Placental epithelial cell (primary cell): ENCODE data around the gene HOXB9. TPM values are rescaled to one million over a fixed set of nuclear protein-coding genes. Genes with fewer than 3 reads are reported as not detected.

ENCODE experiments used
- small RNA-seq: library from RNA; depleted of rRNA; stranded (forward); fragments of <200 nt; gene quantifications from one replicate; pipeline ENCODE3, GENCODE V24; 2012
- total RNA-seq: library from RNA; depleted of rRNA; stranded (reverse); fragments of >200 nt; gene quantifications from 2 replicates; pipeline ENCODE4 v1.2.3, GENCODE V29; 2012

The HOXB9 gene
- not detected in 2 replicates for total RNA-seq

DNA sequence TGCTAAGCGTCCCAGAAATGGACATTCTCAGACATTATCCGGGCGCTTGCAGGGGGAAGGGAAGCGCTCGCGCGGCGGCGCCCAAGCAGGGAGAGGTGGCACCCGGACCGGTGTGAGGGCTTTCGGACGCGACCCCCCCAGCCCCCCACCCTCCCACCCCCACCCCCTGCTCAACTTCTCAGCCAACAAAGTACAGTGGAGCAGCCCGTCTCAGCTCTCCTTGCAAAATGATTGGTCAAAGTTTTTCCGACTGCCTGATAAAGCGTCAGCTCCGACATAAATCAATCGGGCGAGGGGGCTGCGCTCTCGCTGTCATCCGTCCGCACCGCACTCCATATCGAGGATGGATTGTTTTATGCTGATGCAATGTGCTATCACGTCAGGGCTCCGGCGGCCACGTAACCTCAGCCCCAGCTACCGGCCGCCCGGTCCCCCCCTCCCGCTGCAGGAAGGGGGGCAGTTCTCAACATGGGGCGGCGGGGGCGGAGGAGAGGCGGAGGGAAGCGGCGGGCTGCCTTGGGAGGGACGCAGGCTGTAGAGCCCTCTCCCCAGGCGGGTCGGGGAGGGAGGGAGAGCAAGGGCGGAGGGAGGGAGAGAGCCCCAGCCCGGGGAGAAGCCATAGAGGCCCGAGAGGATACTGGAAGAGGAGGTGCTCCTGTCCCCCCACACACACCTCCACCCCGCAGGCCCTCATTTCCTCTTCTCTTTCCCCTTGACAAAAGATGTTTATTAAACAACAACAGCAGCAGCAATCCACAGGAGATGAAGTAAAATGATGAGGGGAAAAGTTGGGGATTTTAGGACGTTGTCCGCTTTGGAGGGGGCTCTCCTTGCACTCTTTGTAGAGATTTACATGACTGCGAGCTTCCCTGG lies at the start of gene HOXB9:
Gene HOXB9, minus strand, starts transcription at position 114 of the 873 bp plus-strand sequence. Its CDS starts 89 bp downstream, at position 25.

DNA sequence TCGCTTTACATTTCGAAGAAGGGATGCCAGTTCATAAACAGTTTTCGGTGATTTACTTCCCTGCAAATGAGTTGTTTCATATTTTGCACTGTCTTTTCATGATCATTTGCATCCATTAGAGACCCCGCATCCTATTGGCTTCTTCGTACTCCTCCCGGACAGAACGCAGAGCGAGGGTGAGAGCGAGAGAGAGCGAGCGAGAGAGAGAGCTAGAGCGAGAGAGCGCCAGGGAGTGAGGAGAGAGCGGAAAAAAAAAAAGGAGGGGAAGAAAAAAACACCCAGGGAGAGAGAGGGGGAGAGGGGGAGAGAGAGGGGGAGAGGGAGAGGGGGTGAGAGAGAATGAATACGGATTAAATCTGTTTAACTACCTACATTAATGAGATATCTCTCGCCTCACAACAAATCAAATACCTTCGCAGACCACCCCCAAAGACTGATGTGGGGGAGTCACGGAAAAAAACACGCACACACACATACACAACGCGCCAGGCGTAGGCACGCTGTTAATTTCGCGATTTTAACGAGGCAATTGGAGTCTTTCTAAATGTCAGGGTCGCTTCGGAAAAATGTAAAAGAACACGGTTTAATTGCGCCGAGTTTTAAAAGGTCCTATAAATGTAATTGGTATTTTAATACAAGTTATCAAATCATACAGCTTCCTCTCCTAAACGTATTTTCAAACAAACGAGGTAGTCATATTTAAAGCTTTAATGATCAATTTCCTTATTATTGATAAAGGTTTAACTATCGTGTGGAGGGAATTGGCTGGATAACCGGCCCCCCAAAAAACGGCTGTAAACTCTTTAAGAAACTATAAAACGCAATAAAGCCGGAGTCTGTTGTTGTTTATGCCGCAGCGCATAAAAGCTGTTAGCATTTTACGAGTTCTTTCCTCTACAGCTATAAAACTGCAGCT lies 10.9 kb downstream of the HOXB9 start, which contains the start of gene HOXB8:
Gene HOXB8, minus strand, starts transcription at position 246 of the 916 bp plus-strand sequence. CDS start 588 bp downstream, outside the sequence.

DNA sequence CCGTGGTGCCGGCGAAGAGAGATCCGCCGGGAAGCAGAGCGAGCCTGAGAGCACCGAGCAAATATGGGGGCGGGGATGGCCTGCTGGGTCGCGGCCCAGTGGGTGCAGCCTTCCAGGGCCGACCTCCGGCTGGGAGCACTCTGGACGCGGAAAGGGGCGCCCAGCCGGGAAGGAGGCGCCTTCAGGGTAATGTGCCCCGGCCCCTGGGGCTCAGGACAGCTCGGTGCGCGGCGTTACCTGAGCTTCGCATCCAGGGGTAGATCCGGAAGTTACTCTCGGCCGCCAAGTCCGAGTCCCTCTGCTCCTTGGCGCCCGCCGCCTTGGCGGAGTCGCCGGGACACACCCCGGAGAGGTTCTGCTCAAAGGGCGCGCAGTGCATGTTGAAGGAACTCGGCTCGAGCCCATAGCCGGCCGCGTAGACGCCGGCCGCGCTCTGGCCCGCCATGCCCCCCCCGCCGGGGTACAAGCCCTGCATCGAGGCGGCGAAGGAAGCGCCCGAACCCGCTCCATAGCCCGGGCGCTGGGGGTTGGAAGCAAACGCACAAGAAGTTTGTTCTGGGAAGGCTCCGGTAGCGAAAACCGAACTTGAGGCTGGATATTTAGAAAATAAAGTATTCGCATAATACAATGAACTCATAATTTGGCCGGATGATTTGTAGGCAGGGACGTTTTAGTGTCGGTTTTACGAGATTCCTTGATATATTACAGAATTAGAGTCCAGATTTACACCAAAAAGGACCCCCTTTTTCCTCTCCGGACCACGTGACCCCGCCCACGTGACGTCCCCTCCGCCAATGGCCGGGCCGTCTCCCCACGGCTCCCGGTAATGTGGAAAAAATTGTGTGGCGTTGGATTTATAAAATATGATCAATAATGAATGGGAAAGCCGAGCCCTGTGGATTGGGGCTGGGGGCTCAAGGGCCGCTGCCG lies 15.6 kb downstream of the HOXB9 start, which contains the start of gene HOXB7:
Gene HOXB7, minus strand, starts transcription at position 736 of the 930 bp plus-strand sequence. Its CDS starts 99 bp downstream, at position 637.

DNA sequence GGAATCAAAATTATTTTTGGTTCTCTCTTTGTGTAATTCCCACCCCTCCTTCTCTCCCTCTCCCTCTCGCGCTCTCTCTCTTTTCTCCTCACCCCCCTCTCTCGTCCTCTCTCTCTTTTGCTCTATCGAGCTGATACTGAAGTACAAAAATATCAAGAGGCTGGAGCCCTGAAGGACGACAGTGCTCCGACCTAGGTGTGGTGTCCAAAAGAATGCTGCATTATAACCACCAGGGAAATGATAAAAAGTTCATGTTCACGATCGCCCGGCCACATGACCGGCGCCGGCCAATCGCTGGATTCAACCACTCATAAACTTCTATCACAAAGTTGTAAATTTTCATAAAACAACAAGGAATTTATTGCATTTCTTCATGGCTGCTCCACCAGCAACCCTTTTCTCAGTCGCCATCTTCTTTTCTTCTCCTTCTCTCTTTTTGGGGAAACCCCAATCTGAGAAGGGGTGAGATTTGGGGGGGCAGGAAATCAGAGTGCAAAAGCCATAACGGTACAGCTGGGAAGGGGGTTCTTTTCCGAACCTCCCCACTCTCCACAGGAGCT lies 21.3 kb downstream of the HOXB9 start, which contains the start of gene HOXB6:
Gene HOXB6, minus strand, starts transcription at position 217 of the 560 bp plus-strand sequence. CDS start 6,836 bp downstream, outside the sequence.

GRCh38 chr17:48593126-48593829 lies 32.9 kb downstream of the HOXB9 start, which contains the start of gene HOXB5:
Gene HOXB5 (minus strand): TSS chr17:48593779. CDS start chr17:48593682, 97 bp downstream.

GRCh38 chr17:48589831-48590606 lies 36.1 kb downstream of the HOXB9 start, which contains the start of gene HOXB3:
Gene HOXB3 (minus strand): TSS chr17:48590241. CDS start chr17:48552474, 37,767 bp downstream.

GRCh38 chr17:48577946-48578615 lies 48.1 kb downstream of the HOXB9 start, which contains the start of gene HOXB4:
Gene HOXB4 (minus strand): TSS chr17:48578350. CDS start chr17:48578319, 31 bp downstream.

Small RNA genes within 50 kb of the gene (small RNA-seq; reads per million reads assigned to genes)
- not detected for gene MIR196A1

Other genes starting within 250 kb of the HOXB9 start
- gene SKAP1, start 196.1 kb downstream of the HOXB9 start, total RNA-seq: not detected in 2 replicates
- not detected in 2 replicates for gene HOXB1, start 95.3 kb downstream of the HOXB9 start, total RNA-seq
- 7.8 and 9.8 TPM in 2 replicates for gene HOXB2, start 81.2 kb downstream of the HOXB9 start, total RNA-seq
- 0.43 and 0.79 TPM in 2 replicates for gene HOXB4, start 48.0 kb downstream of the HOXB9 start, total RNA-seq
- 2.2 and 7.1 TPM in 2 replicates for gene HOXB3, start 36.1 kb downstream of the HOXB9 start, total RNA-seq
- gene HOXB5, start 32.6 kb downstream of the HOXB9 start, total RNA-seq: not detected in 2 replicates
- gene HOXB6, start 21.4 kb downstream of the HOXB9 start, total RNA-seq: not detected in 2 replicates
- 0.65 and 0.79 TPM in 2 replicates for gene HOXB7, start 15.3 kb downstream of the HOXB9 start, total RNA-seq
- not detected in 2 replicates for gene HOXB8, start 11.1 kb downstream of the HOXB9 start, total RNA-seq
- not detected in 2 replicates for gene PRAC1, start 96.2 kb upstream of the HOXB9 start, total RNA-seq
- gene PRAC2, start 96.8 kb upstream of the HOXB9 start, total RNA-seq: not detected in 2 replicates
- not detected in 2 replicates for gene HOXB13, start 102.4 kb upstream of the HOXB9 start, total RNA-seq
- not detected in 2 replicates for gene TTLL6, start 190.9 kb upstream of the HOXB9 start, total RNA-seq
- 41.6 and 53.0 TPM in 2 replicates for gene CALCOCO2, start 204.7 kb upstream of the HOXB9 start, total RNA-seq